K562 (cell line): Measurements from ENCODE around the gene POLD1. TPM values are rescaled to one million over a fixed set of nuclear protein-coding genes. Genes with fewer than 3 reads are reported as not detected.

Experiments used
- ARNT ChIP-seq, 2 experiments: fragments of 450-650 bp; IDR thresholded peaks; 2 replicates each; pipeline ENCODE4 v1.6.1; 2016; ENCODE audit warnings: mild to moderate bottlenecking in 1 of 2
- CBX8 ChIP-seq: fragments of 200-600 bp; sonication (generic); IDR thresholded peaks from 2 replicates; pipeline ENCODE4 v1.6.1; 2012; ENCODE audit warnings: borderline replicate concordance, mixed run types, low read depth, mild to moderate bottlenecking, moderate library complexity, mixed read lengths, low read length, control low read depth, inconsistent platforms; ENCODE audit not compliant: poor library complexity, severe bottlenecking; ENCODE audit errors: extremely low read depth
- CREB1 ChIP-seq, 2 experiments: sonication (generic) in 1 of 2; formaldehyde crosslinking in 1 of 2; IDR thresholded peaks; 2 replicates each; pipeline versions ENCODE4 v1.6.1 to v1.8.0; 2012 to 2022; ENCODE audit warnings: inconsistent platforms in 1 of 2, mild to moderate bottlenecking in 1 of 2, missing genetic modification reagents in 1 of 2, moderate library complexity in 1 of 2
- CREM ChIP-seq: IDR thresholded peaks from 2 replicates; pipeline ENCODE4 v1.6.1; 2014; ENCODE audit warnings: antibody characterized with exemption, low read depth
- DIDO1 ChIP-seq: fragments of 450-650 bp; IDR thresholded peaks from 2 replicates; pipeline ENCODE4 v1.6.1; 2016; ENCODE audit warnings: low read depth, missing biosample characterization, missing genetic modification characterization
- MAX ChIP-seq: sonication (generic); formaldehyde crosslinking; IDR thresholded peaks from 2 replicates; pipeline ENCODE4 v1.9.0; 2022; ENCODE audit warnings: mild to moderate bottlenecking, missing genetic modification reagents
- MEF2A ChIP-seq: IDR thresholded peaks from 2 replicates; pipeline ENCODE4 v1.6.1; 2011; ENCODE audit warnings: low read depth, mild to moderate bottlenecking, low read length, moderate library complexity; ENCODE audit not compliant: control insufficient read depth
- MEF2D ChIP-seq: conservative IDR thresholded peaks from 2 replicates; pipeline ENCODE4 v1.6.1; 2016; ENCODE audit warnings: low read depth, missing genetic modification characterization, missing compliant biosample characterization
- MYBL2 ChIP-seq, 2 experiments: fragments of 450-650 bp in 1 of 2; sonication (generic) in 1 of 2; formaldehyde crosslinking in 1 of 2; IDR thresholded peaks; 2 replicates each; pipeline versions ENCODE4 v1.6.1 to v1.8.1; 2017 to 2022; ENCODE audit warnings: borderline replicate concordance in 1 of 2, inconsistent platforms in 1 of 2, low read depth in 1 of 2, mild to moderate bottlenecking in 1 of 2, missing genetic modification reagents in 1 of 2, moderate library complexity in 1 of 2
- POLR3G ChIP-seq: IDR thresholded peaks from 2 replicates; pipeline ENCODE4 v1.6.1; 2011; ENCODE audit not compliant: insufficient read length, insufficient replicate concordance; ENCODE audit errors: extremely low read depth
- SMARCA5 ChIP-seq: fragments of 450-650 bp; IDR thresholded peaks from 2 replicates; pipeline ENCODE4 v1.6.1; 2016
- SOX6 ChIP-seq: fragments of 450-650 bp; IDR thresholded peaks from 2 replicates; pipeline ENCODE4 v1.6.1; 2014; ENCODE audit warnings: mild to moderate bottlenecking
- SPI1 ChIP-seq: IDR thresholded peaks from 2 replicates; pipeline ENCODE4 v1.6.1; 2011; ENCODE audit warnings: low read depth, low read length, control low read depth, borderline replicate concordance
- TEAD2 ChIP-seq: fragments of 450-650 bp; IDR thresholded peaks from 2 replicates; pipeline ENCODE4 v1.6.1; 2016; ENCODE audit warnings: missing genetic modification characterization, control low read depth, missing compliant biosample characterization
- USF1 ChIP-seq: sonication (generic); formaldehyde crosslinking; IDR thresholded peaks from 2 replicates; pipeline ENCODE4 v1.9.0; 2022; ENCODE audit warnings: mild to moderate bottlenecking, missing genetic modification reagents
- ZNF121 ChIP-seq: sonication (generic); formaldehyde crosslinking; conservative IDR thresholded peaks from 2 replicates; pipeline ENCODE4 v1.8.0; 2022; ENCODE audit warnings: missing genetic modification reagents
- ZNF280B ChIP-seq: fragments of 250-450 bp; sonication (Bioruptor Pico); IDR thresholded peaks from 2 replicates; pipeline ENCODE4 v1.5.1; 2021; ENCODE audit warnings: mild to moderate bottlenecking
- ZNF699 ChIP-seq: fragments of 250-450 bp; sonication (Bioruptor Pico); IDR thresholded peaks from 2 replicates; pipeline ENCODE4 v1.8.0; 2021; ENCODE audit warnings: mild to moderate bottlenecking, moderate library complexity; ENCODE audit not compliant: insufficient replicate concordance
- polyA plus RNA-seq, 8 experiments: library from polyadenylated mRNA; depleted of rRNA in 4 of 8; stranded (reverse) in 5 of 8; unstranded in 3 of 8; fragments of >200 nt; fragmentation: Nextera tagmentation in 2 of 8; fragmentation: Illumina TruSeq in 1 of 8; extraction: Ambion mirVana in 2 of 8; extraction: Trizol in 1 of 8; gene quantifications; 2 replicates each; pipeline versions ENCODE4 v1.2.1 to v1.2.3, GENCODE V29; 2011 to 2014; ENCODE audit warnings: inconsistent platforms in 1 of 8, missing spikeins in 1 of 8
- total RNA-seq, 7 experiments: library from RNA; depleted of rRNA in 6 of 7; stranded (reverse); fragments of >200 nt in 6 of 7; fragmentation: Illumina TruSeq in 2 of 7; extraction: Trizol in 2 of 7; gene quantifications; 2 replicates each; pipeline versions ENCODE4 v1.2.1 to v1.2.3, GENCODE V29; 2011 to 2021; ENCODE audit warnings: low replicate concordance in 1 of 7
- TF ChIP-seq, protein P1 (sequence below): sonication (generic); formaldehyde crosslinking; IDR thresholded peaks from 2 replicates; pipeline ENCODE4 v1.8.0; 2022; ENCODE audit warnings: mild to moderate bottlenecking, missing genetic modification reagents, borderline replicate concordance
- TF ChIP-seq, protein P2 (sequence below): fragments of 250-450 bp; sonication (Bioruptor Pico); IDR thresholded peaks from 2 replicates; pipeline ENCODE4 v1.4.0; 2020; ENCODE audit warnings: borderline replicate concordance

The POLD1 gene
- total and polyA plus RNA-seq, 9 of the 15 experiments (the other 6 are each of a cell fraction or from before 2014, with no cell fraction given): 1.3 to 312 (median 47.8) TPM

- TF ChIP-seq, protein P1, sequence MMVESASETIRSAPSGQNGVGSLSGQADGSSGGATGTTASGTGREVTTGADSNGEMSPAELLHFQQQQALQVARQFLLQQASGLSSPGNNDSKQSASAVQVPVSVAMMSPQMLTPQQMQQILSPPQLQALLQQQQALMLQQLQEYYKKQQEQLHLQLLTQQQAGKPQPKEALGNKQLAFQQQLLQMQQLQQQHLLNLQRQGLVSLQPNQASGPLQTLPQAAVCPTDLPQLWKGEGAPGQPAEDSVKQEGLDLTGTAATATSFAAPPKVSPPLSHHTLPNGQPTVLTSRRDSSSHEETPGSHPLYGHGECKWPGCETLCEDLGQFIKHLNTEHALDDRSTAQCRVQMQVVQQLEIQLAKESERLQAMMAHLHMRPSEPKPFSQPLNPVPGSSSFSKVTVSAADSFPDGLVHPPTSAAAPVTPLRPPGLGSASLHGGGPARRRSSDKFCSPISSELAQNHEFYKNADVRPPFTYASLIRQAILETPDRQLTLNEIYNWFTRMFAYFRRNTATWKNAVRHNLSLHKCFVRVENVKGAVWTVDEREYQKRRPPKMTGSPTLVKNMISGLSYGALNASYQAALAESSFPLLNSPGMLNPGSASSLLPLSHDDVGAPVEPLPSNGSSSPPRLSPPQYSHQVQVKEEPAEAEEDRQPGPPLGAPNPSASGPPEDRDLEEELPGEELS (CRISPR knock-in tag): no peak
- TF ChIP-seq DIDO1 (tag) (no peak), CREB1 (IDR thresholded peaks at IDR 0.05) (no peak), CREB1 (CRISPR knock-in tag; IDR thresholded peaks at IDR 0.05) (peak; percentile 53), SPI1 (peak; percentile 89), USF1 (CRISPR knock-in tag) (no peak), POLR3G (no peak), SOX6 (peak; percentile 39; the same call in 1 of the 2 replicates), ZNF280B (CRISPR knock-in tag) (no peak), MEF2D (tag) (no peak), CBX8 (no peak), MAX (peak; percentile 37; the same call in 1 of the 2 replicates), SMARCA5 (peak; percentile 90; the same call in 1 of the 2 replicates), MEF2A (no peak), ZNF121 (CRISPR knock-in tag) (no peak), MYBL2 (IDR thresholded peaks at IDR 0.05; ENCODE audit: low read depth) (no peak), MYBL2 (CRISPR knock-in tag; IDR thresholded peaks at IDR 0.05; ENCODE audit: borderline replicate concordance) (no peak), ARNT (IDR thresholded peaks at IDR 0.05) (0 out of 4 replicates have a peak, but pooled peaks of 1 of the 2 experiments have one; percentile 29), ZNF699 (no peak), TEAD2 (tag) (no peak), CREM (peak; percentile 72)
- TF ChIP-seq, protein P2, sequence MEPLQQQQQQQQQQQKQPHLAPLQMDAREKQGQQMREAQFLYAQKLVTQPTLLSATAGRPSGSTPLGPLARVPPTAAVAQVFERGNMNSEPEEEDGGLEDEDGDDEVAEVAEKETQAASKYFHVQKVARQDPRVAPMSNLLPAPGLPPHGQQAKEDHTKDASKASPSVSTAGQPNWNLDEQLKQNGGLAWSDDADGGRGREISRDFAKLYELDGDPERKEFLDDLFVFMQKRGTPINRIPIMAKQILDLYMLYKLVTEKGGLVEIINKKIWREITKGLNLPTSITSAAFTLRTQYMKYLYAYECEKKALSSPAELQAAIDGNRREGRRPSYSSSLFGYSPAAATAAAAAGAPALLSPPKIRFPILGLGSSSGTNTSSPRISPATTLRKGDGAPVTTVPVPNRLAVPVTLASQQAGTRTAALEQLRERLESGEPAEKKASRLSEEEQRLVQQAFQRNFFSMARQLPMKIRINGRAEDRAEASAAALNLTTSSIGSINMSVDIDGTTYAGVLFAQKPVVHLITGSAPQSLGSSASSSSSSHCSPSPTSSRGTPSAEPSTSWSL (CRISPR knock-in tag): no peak
Observed at GRCh38 chr19:50361290-50362029, 22.7 kb upstream of the POLD1 start (continued).
